K562 (cell line): ENCODE data around the gene MYO1B. TPM values are rescaled to one million over a fixed set of nuclear protein-coding genes. Genes with fewer than 3 reads are reported as not detected.

ENCODE experiments used
- HCFC1 ChIP-seq: IDR thresholded peaks from 2 replicates; pipeline ENCODE4 v1.6.1; 2012; ENCODE audit warnings: low read depth, low read length, improper control_type of control experiment
- HNRNPL ChIP-seq: fragments of 200-400 bp; formaldehyde crosslinking; IDR thresholded peaks from 2 replicates; pipeline ENCODE4 v1.6.1; 2017; ENCODE audit warnings: low read depth, mild to moderate bottlenecking, low read length
- MCM7 ChIP-seq, 2 experiments: fragments of 450-650 bp; IDR thresholded peaks; 2 replicates each; pipeline ENCODE4 v1.6.1; 2016 to 2018
- MYBL2 ChIP-seq, 2 experiments: fragments of 450-650 bp in 1 of 2; sonication (generic) in 1 of 2; formaldehyde crosslinking in 1 of 2; IDR thresholded peaks; 2 replicates each; pipeline versions ENCODE4 v1.6.1 to v1.8.1; 2017 to 2022; ENCODE audit warnings: borderline replicate concordance in 1 of 2, inconsistent platforms in 1 of 2, low read depth in 1 of 2, mild to moderate bottlenecking in 1 of 2, missing genetic modification reagents in 1 of 2, moderate library complexity in 1 of 2
- NFIX ChIP-seq: fragments of 250-450 bp; sonication (Bioruptor Pico); IDR thresholded peaks from 2 replicates; pipeline ENCODE4 v1.4.0; 2020; ENCODE audit warnings: low read depth, mild to moderate bottlenecking, moderate library complexity
- ZNF124 ChIP-seq: sonication (generic); formaldehyde crosslinking; IDR thresholded peaks from 2 replicates; pipeline ENCODE4 v1.8.1; 2022; ENCODE audit warnings: missing genetic modification reagents
- ZNF146 ChIP-seq: IDR thresholded peaks from one replicate; pipeline ENCODE4 v1.6.1; 2018; ENCODE audit warnings: missing compliant biosample characterization; ENCODE audit not compliant: unreplicated experiment
- ZNF253 ChIP-seq: fragments of 250-450 bp; sonication (Bioruptor Pico); conservative IDR thresholded peaks from 2 replicates; pipeline ENCODE4 v1.6.1; 2021; ENCODE audit warnings: mild to moderate bottlenecking
- ZNF431 ChIP-seq: sonication (generic); formaldehyde crosslinking; IDR thresholded peaks from 2 replicates; pipeline ENCODE4 v1.8.0; 2022; ENCODE audit warnings: mild to moderate bottlenecking, missing genetic modification reagents
- ZNF76 ChIP-seq: fragments of 250-450 bp; sonication (Bioruptor Pico); IDR thresholded peaks from 2 replicates; pipeline ENCODE4 v1.4.0; 2020; ENCODE audit warnings: mild to moderate bottlenecking, moderate library complexity, borderline replicate concordance
- polyA plus RNA-seq, 8 experiments: library from polyadenylated mRNA; depleted of rRNA in 4 of 8; stranded (reverse) in 5 of 8; unstranded in 3 of 8; fragments of >200 nt; fragmentation: Nextera tagmentation in 2 of 8; fragmentation: Illumina TruSeq in 1 of 8; extraction: Ambion mirVana in 2 of 8; extraction: Trizol in 1 of 8; gene quantifications; 2 replicates each; pipeline versions ENCODE4 v1.2.1 to v1.2.3, GENCODE V29; 2011 to 2014; ENCODE audit warnings: inconsistent platforms in 1 of 8, missing spikeins in 1 of 8
- total RNA-seq, 7 experiments: library from RNA; depleted of rRNA in 6 of 7; stranded (reverse); fragments of >200 nt in 6 of 7; fragmentation: Illumina TruSeq in 2 of 7; extraction: Trizol in 2 of 7; gene quantifications; 2 replicates each; pipeline versions ENCODE4 v1.2.1 to v1.2.3, GENCODE V29; 2011 to 2021; ENCODE audit warnings: low replicate concordance in 1 of 7
- TF ChIP-seq, protein P1 (sequence below): sonication (generic); formaldehyde crosslinking; IDR thresholded peaks from 2 replicates; pipeline ENCODE4 v1.8.0; 2022; ENCODE audit warnings: mild to moderate bottlenecking, missing genetic modification reagents
- TF ChIP-seq, protein P2 (sequence below): fragments of 250-450 bp; sonication (Bioruptor Pico); IDR thresholded peaks from 2 replicates; pipeline ENCODE4 v1.4.0; 2020; ENCODE audit warnings: mild to moderate bottlenecking, moderate library complexity
- TF ChIP-seq, protein P3 (sequence below): fragments of 450-650 bp; IDR thresholded peaks from 2 replicates; pipeline ENCODE4 v1.6.1; 2016; ENCODE audit warnings: missing biosample characterization, missing genetic modification characterization

The MYO1B gene
- total and polyA plus RNA-seq, 9 of the 15 experiments (the other 6 are each of a cell fraction or from before 2014, with no cell fraction given), result 0.04 to 0.33 (median 0.20) TPM; not detected in 5

DNA sequence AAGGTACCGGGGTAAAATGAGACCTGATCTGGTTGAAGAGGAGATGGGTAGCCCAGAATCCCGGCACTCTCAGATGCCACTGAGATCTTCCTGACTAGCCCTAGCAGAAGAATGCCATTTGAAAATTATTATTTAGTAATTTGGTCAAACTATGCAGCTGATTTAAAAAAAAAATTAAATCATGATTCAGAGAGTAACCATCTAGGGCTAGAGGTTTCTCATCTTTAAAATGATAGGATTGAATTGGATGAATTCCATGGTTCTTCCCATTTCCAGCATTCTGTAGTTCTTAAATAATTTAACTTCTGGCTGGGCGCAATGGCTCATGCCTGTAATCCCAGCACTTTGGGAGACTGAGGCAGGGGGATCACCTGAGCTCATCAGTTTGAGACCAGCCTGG is 106.1 kb downstream of the MYO1B start (continued):
- TF ChIP-seq, protein P1, sequence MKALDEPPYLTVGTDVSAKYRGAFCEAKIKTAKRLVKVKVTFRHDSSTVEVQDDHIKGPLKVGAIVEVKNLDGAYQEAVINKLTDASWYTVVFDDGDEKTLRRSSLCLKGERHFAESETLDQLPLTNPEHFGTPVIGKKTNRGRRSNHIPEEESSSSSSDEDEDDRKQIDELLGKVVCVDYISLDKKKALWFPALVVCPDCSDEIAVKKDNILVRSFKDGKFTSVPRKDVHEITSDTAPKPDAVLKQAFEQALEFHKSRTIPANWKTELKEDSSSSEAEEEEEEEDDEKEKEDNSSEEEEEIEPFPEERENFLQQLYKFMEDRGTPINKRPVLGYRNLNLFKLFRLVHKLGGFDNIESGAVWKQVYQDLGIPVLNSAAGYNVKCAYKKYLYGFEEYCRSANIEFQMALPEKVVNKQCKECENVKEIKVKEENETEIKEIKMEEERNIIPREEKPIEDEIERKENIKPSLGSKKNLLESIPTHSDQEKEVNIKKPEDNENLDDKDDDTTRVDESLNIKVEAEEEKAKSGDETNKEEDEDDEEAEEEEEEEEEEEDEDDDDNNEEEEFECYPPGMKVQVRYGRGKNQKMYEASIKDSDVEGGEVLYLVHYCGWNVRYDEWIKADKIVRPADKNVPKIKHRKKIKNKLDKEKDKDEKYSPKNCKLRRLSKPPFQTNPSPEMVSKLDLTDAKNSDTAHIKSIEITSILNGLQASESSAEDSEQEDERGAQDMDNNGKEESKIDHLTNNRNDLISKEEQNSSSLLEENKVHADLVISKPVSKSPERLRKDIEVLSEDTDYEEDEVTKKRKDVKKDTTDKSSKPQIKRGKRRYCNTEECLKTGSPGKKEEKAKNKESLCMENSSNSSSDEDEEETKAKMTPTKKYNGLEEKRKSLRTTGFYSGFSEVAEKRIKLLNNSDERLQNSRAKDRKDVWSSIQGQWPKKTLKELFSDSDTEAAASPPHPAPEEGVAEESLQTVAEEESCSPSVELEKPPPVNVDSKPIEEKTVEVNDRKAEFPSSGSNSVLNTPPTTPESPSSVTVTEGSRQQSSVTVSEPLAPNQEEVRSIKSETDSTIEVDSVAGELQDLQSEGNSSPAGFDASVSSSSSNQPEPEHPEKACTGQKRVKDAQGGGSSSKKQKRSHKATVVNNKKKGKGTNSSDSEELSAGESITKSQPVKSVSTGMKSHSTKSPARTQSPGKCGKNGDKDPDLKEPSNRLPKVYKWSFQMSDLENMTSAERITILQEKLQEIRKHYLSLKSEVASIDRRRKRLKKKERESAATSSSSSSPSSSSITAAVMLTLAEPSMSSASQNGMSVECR (CRISPR knock-in tag), result no peak
- TF ChIP-seq ZNF253 (CRISPR knock-in tag) (no peak), MCM7 (IDR thresholded peaks at IDR 0.05) (no peak), ZNF124 (CRISPR knock-in tag) (no peak), HNRNPL (no peak), NFIX (CRISPR knock-in tag) (no peak), HCFC1 (no peak), MYBL2 (IDR thresholded peaks at IDR 0.05; ENCODE audit: low read depth) (no peak), MYBL2 (CRISPR knock-in tag; IDR thresholded peaks at IDR 0.05; ENCODE audit: borderline replicate concordance) (no peak), ZNF146 (CRISPR knock-in tag) (no peak), ZNF431 (CRISPR knock-in tag) (no peak), ZNF76 (no peak)
- TF ChIP-seq, protein P2, sequence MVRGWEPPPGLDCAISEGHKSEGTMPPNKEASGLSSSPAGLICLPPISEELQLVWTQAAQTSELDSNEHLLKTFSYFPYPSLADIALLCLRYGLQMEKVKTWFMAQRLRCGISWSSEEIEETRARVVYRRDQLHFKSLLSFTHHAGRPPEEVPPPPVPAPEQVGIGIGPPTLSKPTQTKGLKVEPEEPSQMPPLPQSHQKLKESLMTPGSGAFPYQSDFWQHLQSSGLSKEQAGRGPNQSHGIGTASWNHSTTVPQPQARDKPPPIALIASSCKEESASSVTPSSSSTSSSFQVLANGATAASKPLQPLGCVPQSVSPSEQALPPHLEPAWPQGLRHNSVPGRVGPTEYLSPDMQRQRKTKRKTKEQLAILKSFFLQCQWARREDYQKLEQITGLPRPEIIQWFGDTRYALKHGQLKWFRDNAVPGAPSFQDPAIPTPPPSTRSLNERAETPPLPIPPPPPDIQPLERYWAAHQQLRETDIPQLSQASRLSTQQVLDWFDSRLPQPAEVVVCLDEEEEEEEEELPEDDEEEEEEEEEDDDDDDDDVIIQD (CRISPR knock-in tag), result no peak
- TF ChIP-seq, protein P3, sequence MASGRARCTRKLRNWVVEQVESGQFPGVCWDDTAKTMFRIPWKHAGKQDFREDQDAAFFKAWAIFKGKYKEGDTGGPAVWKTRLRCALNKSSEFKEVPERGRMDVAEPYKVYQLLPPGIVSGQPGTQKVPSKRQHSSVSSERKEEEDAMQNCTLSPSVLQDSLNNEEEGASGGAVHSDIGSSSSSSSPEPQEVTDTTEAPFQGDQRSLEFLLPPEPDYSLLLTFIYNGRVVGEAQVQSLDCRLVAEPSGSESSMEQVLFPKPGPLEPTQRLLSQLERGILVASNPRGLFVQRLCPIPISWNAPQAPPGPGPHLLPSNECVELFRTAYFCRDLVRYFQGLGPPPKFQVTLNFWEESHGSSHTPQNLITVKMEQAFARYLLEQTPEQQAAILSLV, result no peak
